ENCODE results near the gene ZBED1.
"Not testable (repeated sequence)": the region's sequence is repeated elsewhere in the genome, so short reads cannot be mapped to it uniquely, and the experiment has no call there.

The ZBED1 gene

GRCh38 chrX:2500803-2501558, at the start of gene ZBED1, which contains the start of gene DHRSX:
ZBED1 (minus strand) TSS chrX:2500976; CDS start chrX:2490719, 10,257 bp downstream.
DHRSX (minus strand) TSS chrX:2500976; CDS start chrX:2500925, 51 bp downstream.
- DNase-seq: no peak

GRCh38 chrX:2549876-2550275, 49.1 kb upstream of the ZBED1 start:
- DNase-seq: peak; percentile 78

GRCh38 chrX:2548711-2549423, 48.1 kb upstream of the ZBED1 start:
- no peak for DNase-seq

- no peak for DNase-seq
These were observed 47.0 kb upstream of the ZBED1 start for GRCh38 chrX:2547736-2548135.

GRCh38 chrX:2546496-2546895, 45.7 kb upstream of the ZBED1 start:
- DNase-seq: no peak

GRCh38 chrX:2545144-2545543, 44.4 kb upstream of the ZBED1 start:
- no peak for DNase-seq

- no peak for DNase-seq
These were observed 42.2 kb upstream of the ZBED1 start for GRCh38 chrX:2542826-2543521.

- no peak for DNase-seq
These were observed 40.8 kb upstream of the ZBED1 start for GRCh38 chrX:2541603-2542002.

- no peak for DNase-seq
These were observed 39.7 kb upstream of the ZBED1 start for GRCh38 chrX:2540426-2540947.

- DNase-seq: no peak
These were observed 38.8 kb upstream of the ZBED1 start for GRCh38 chrX:2539586-2539985.

GRCh38 chrX:2538031-2538757, 37.4 kb upstream of the ZBED1 start:
- DNase-seq: no peak

- DNase-seq: no peak
These were observed 36.2 kb upstream of the ZBED1 start for GRCh38 chrX:2536974-2537373.

- no peak for DNase-seq
These were observed 35.4 kb upstream of the ZBED1 start for GRCh38 chrX:2536141-2536540.

- not testable (repeated sequence) for DNase-seq
These were observed 33.7 kb upstream of the ZBED1 start for GRCh38 chrX:2534261-2535021.

GRCh38 chrX:2533424-2533823, 32.6 kb upstream of the ZBED1 start:
- no peak for DNase-seq

- no peak for DNase-seq
These were observed 25.6 kb upstream of the ZBED1 start for GRCh38 chrX:2526390-2526789.

GRCh38 chrX:2523911-2524310, 23.1 kb upstream of the ZBED1 start:
- no peak for DNase-seq

- no peak for DNase-seq
These were observed 21.2 kb upstream of the ZBED1 start for GRCh38 chrX:2521927-2522386.

- DNase-seq: no peak
These were observed 20.5 kb upstream of the ZBED1 start for GRCh38 chrX:2521092-2521926.

GRCh38 chrX:2520539-2520938, 19.8 kb upstream of the ZBED1 start:
- DNase-seq: no peak

- DNase-seq: not testable (repeated sequence)
These were observed 18.9 kb upstream of the ZBED1 start for GRCh38 chrX:2519638-2520037.

Measured in NCI-H2029 (cell line).